Neural cell (in vitro differentiated cells): Measurements from ENCODE around the gene DISP3.

ENCODE experiments used
- CTCF ChIP-seq: fragments of 450-650 bp; IDR thresholded peaks from 2 replicates; pipeline ENCODE4 v1.5.1; 2014; ENCODE audit warnings: antibody characterized with exemption, mild to moderate bottlenecking, moderate library complexity; ENCODE audit not compliant: poor library complexity, severe bottlenecking
- EP300 ChIP-seq: fragments of 450-650 bp; conservative IDR thresholded peaks from 2 replicates; pipeline ENCODE4 v1.6.1; 2014; ENCODE audit warnings: antibody characterized with exemption, mild to moderate bottlenecking, moderate library complexity; ENCODE audit not compliant: poor library complexity, severe bottlenecking
- EZH2 ChIP-seq: fragments of 200-600, 300-800 bp; shearing (Covaris generic), sonication (generic); IDR thresholded peaks from 2 replicates; pipeline ENCODE4 v1.6.1; 2014; ENCODE audit warnings: antibody characterized with exemption, low read length, borderline replicate concordance, mild to moderate bottlenecking; ENCODE audit not compliant: insufficient read depth, poor library complexity, severe bottlenecking
- MXI1 ChIP-seq: fragments of 450-650 bp; conservative IDR thresholded peaks from 2 replicates; pipeline ENCODE4 v1.6.1; 2014; ENCODE audit warnings: antibody characterized with exemption, mild to moderate bottlenecking; ENCODE audit not compliant: poor library complexity, severe bottlenecking
- POLR2AphosphoS5 ChIP-seq: IDR thresholded peaks from 2 replicates; pipeline ENCODE4 v1.6.1; 2012

- TF ChIP-seq EZH2 (no peak), CTCF (no peak), EP300 (no peak), MXI1 (no peak), POLR2AphosphoS5 (no peak)
These were observed 79.3 kb downstream of the DISP3 start for GRCh38 chr1:11558276-11558675.
